Amygdala (tissue), 56 donors: ENCODE results near the gene PHKB.
"Not testable (repeated sequence)": the region's sequence is repeated elsewhere in the genome, so short reads cannot be mapped to it uniquely, and the experiment has no call there.

Experiments used
- DNase-seq, 56 donors: peaks; one replicate each; lab custom pipeline; 2025; lab: John Stamatoyannopoulos, UW

Gene PHKB

GRCh38 chr16:47499700-47500264 is 38.7 kb downstream of the PHKB start:
- DNase-seq: no peak

GRCh38 chr16:47503936-47504335 is 42.8 kb downstream of the PHKB start:
- no peak for DNase-seq

GRCh38 chr16:47504599-47504998 is 43.5 kb downstream of the PHKB start:
- no peak for DNase-seq

GRCh38 chr16:47506800-47507199 is 45.7 kb downstream of the PHKB start:
- no peak for DNase-seq

GRCh38 chr16:47507701-47508100 is 46.6 kb downstream of the PHKB start:
- no peak for DNase-seq

- no peak for DNase-seq
Observed at GRCh38 chr16:47511882-47512281, 50.8 kb downstream of the PHKB start.

GRCh38 chr16:47519037-47519436 is 57.9 kb downstream of the PHKB start:
- no peak for DNase-seq

- DNase-seq: no peak
Observed at GRCh38 chr16:47519546-47519945, 58.4 kb downstream of the PHKB start.

DNA sequence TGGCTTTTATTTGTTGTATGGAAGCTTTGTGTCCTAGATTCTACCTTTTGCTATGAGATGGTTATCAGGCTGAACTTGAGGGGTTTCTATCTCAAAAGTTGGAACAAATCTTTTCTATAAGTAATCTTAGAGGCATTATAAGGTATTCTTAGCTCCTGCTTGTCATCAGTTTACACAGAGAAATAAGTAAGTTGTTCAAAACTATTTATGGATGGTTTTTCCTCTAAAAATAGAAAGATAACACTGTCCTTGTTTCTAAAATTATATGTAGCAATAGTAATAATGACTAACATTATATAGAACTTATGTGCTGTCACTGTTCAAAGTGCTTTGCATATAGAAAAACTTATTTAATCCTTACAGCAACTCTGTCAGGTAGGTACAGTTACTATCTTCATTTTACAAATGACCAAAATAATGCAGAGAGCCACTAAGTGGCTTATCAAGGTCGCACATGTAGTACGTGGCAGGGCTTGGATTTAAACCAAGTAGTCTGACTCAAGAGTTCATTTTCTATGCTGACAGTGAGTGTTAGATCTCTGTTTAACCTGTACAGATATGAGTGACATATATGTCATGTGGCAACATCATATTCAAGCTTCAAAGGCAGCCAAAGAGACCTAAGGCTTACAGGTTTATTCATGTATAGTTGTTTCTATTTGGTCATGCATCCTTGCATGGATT is 59.0 kb downstream of the PHKB start:
- no peak for DNase-seq

DNA sequence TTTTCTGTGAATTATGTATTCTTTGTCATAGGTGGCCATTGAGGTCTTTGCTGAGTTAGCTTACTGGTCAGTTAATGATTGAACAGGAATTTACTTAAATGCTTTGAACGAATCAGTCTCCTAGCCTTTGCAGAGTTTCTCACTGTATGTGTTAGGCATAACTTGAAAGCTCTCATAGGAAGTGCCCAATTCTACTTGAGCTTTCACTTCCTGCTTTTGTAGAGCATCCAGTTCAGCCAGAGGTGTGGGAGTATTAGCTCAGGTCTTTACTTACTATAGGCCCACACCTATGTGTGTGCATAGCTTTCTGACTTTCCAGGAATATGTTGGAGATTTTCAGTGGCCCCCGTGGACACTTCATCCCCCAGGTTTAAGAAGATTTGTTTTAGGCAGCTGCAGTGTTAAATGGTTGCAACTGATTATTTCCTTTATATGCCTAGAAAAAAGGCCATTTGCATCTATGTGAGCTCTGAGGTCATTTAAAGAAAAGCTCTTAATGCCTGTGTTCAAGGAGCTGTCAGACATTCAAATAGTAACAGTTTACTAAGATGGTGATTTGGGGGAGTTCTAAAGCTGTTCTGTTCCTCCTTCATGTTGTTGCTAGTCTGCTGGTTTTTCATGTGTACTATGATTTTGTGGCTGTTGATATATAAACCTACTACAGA is 62.3 kb downstream of the PHKB start:
- no peak for DNase-seq

- DNase-seq: no peak
Observed at GRCh38 chr16:47524007-47524405, 62.9 kb downstream of the PHKB start.

DNA sequence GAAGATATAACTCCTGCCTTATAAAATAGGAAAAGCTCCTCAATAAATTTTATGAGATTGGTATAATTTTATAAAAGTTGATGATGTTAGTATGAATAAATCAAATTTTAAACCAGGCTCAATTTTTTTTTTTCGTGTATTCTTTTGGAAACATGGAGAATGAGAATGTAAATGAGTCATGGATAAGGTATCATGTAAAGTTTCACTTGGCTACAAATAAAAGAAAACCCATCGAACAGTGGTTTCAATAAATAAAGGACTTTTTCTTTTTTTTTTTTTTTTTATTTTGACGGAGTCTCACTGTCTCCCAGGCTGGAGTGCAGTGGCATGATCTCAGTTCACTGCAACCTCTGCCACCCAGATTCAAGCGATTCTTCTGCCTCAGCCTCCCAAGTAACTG is 67.3 kb downstream of the PHKB start:
- no peak for DNase-seq

GRCh38 chr16:47533744-47534292 is 72.7 kb downstream of the PHKB start:
- peak in 1 of 56 donors; percentile 18 for DNase-seq

GRCh38 chr16:47538472-47538871 is 77.3 kb downstream of the PHKB start:
- no peak for DNase-seq

DNA sequence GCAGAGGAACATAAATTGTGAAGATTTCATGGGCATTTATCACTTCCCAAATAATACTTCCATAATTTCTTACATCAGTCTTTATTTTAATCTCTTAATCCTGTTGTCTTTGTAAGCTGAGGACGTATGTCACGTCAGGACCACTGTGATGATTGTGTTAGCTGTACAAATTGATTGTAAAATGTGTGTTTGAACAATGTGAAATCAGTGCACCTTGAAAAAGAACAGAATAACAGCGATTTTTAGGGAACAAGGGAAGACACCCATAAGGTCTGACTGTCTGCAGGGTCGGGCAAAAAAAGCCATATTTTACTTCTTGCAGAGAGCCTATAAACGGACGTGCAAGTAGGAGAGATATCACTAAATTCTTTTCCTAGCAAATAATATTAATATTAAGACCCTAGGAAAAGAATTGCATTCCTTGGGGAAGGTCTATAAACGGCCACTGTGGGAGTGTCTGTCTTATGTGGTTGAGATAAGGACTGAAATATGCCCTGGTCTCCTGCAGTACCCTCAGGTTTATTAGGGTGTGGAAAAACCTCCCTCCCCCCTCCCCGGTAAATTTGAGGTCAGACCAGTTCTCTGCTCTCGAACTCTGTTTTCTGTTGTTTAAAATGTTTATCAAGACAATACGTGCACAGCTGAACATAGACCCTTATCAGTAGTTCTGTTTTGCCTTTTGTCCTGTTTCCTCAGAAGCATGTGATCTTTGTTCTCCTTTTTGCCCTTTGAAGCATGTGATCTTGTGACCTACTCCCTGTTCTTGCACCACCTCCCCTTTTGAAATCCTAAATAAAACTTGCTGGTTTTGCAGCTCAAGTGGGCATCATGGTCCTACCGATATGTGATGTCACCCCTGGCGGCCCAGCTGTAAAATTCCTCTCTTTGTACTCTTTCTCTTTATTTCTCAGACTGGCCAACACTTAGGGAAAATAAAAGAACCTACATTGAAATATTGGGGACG is 78.9 kb downstream of the PHKB start:
- DNase-seq: not testable (repeated sequence)

DNA sequence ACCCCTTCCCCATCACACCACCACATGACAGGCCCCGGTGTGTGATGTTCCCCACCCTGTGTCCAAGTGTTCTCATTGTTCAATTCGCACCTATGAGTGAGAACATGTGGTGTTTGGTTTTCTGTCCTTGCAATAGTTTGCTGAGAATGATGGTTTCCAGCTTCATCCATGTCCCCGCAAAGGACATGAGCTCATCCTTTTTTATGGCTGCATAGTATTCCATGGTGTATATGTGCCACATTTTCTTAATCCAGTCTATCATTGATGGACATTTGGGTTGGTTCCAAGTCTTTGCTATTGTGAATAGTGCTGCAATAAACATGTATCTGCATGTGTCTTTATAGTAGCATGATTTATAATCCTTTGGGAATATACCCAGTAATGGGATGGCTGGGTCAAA is 80.0 kb downstream of the PHKB start:
- not testable (repeated sequence) for DNase-seq

DNA sequence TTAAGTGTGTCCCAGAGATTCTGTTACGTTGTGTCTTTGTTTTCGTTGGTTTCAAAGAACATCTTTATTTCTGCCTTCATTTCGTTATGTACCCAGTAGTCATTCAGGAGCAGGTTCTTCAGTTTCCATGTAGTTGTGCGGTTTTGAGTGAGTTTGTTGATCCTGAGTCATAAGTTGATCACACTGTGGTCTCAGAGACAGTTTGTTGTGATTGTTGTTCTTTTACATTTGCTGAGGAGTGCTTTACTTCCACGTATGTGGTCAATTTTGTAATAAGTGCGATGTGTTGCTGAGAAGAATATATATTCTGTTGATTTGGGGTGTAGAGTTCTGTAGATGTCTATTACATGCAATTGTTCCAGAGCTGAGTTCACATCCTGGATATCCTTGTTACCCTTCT is 83.1 kb downstream of the PHKB start:
- not testable (repeated sequence) for DNase-seq

- not testable (repeated sequence) for DNase-seq
Observed at GRCh38 chr16:47551185-47551584, 90.1 kb downstream of the PHKB start.

DNA sequence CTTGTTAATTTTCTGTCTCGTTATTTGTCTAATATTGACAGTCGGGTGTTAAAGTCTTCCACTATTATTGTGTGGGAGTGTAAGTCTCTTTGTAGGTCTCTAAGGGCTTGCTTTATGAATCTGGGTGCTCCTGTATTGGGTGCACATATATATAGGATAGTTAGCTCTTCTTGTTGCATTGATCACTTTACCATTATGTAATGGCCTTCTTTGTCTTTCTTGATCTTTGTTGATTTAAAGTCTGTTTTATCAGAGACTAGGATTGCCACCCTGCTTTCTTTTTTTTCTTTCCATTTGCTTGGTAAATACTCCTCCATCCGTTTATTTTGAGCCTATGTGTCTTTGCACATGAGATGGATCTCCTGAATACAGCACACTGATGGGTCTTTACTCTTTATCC is 90.6 kb downstream of the PHKB start:
- DNase-seq: not testable (repeated sequence)

- DNase-seq: no peak
Observed at GRCh38 chr16:47553853-47554564, 92.9 kb downstream of the PHKB start.
